ENCODE results near the gene TNXB.
"Not testable (repeated sequence)": the region's sequence is repeated elsewhere in the genome, so short reads cannot be mapped to it uniquely, and the experiment has no call there.

GRCh38 chr6:32005991-32006529, 103.1 kb downstream of the TNXB start:
- TF ChIP-seq CTCF (conservative IDR thresholded peaks at IDR 0.05; ENCODE audit: low read depth in 2 of 2); EZH2phosphoT487 (IDR thresholded peaks at IDR 0.05; ENCODE audit: unreplicated experiment); CREB1 (CRISPR knock-in tag; IDR thresholded peaks at IDR 0.05; ENCODE audit: low read depth); POLR2AphosphoS5 (IDR thresholded peaks at IDR 0.05; ENCODE audit: low read depth); JUNB (IDR thresholded peaks at IDR 0.05; ENCODE audit: unreplicated experiment); ETS1 (IDR thresholded peaks at IDR 0.05); ZNF114 (CRISPR knock-in tag; IDR thresholded peaks at IDR 0.05); REST (IDR thresholded peaks at IDR 0.05; ENCODE audit: unreplicated experiment); EZH2 (IDR thresholded peaks at IDR 0.05; ENCODE audit: low read depth, unreplicated experiment); ZNF462 (CRISPR knock-in tag; IDR thresholded peaks at IDR 0.05): not testable (repeated sequence)
